Coronary artery (tissue), 2 donors: Measurements from ENCODE around the gene MCU.

Source experiments
- DNase-seq: peaks from one replicate; pipeline ENCODE4 v3.0.0-alpha.2; 2017; ENCODE audit warnings: low spot score
- H3K27ac ChIP-seq, 2 donors: fragments of 200-600 bp; sonication (generic); one replicate each; pipeline ENCODE4 v1.5.1; 2016 to 2019
- H3K4me3 ChIP-seq: fragments of 200-600 bp; sonication (generic); 2 replicates; pipeline ENCODE4 v1.5.1; 2016; ENCODE audit warnings: mild to moderate bottlenecking, moderate library complexity
- CTCF ChIP-seq: fragments of 200-600 bp; sonication (generic); IDR thresholded peaks from one replicate; pipeline ENCODE4 v1.5.1; 2019; ENCODE audit warnings: antibody characterized with exemption

The MCU gene

GRCh38 chr10:72654720-72655119, 37.2 kb upstream of the MCU start:
- H3K4me3 ChIP-seq, result no peak overlapping the region
- no peak overlapping the region for H3K27ac ChIP-seq
- no peak for DNase-seq
- no peak for TF ChIP-seq CTCF

GRCh38 chr10:72658696-72659400, 33.1 kb upstream of the MCU start:
- DNase-seq, result no peak
- no peak for TF ChIP-seq CTCF
- no peak overlapping the region for H3K4me3 ChIP-seq
- no peak overlapping the region for H3K27ac ChIP-seq

- no peak for TF ChIP-seq CTCF
- H3K27ac ChIP-seq, result no peak overlapping the region
- H3K4me3 ChIP-seq, result no peak overlapping the region
- DNase-seq, result no peak
These were observed 32.2 kb upstream of the MCU start for GRCh38 chr10:72659694-72660093.

- TF ChIP-seq CTCF, result no peak
- DNase-seq, result no peak
- Histone ChIP-seq H3K4me3 (no peak overlapping the region), H3K27ac (no peak overlapping the region)
These were observed 31.7 kb upstream of the MCU start for GRCh38 chr10:72660220-72660619.

GRCh38 chr10:72661431-72661830, 30.5 kb upstream of the MCU start:
- TF ChIP-seq CTCF, result no peak
- H3K27ac ChIP-seq, result no peak overlapping the region
- H3K4me3 ChIP-seq, result no peak overlapping the region
- DNase-seq, result no peak

GRCh38 chr10:72663971-72664370, 28.0 kb upstream of the MCU start:
- H3K4me3 ChIP-seq, result no peak overlapping the region
- no peak for TF ChIP-seq CTCF
- H3K27ac ChIP-seq, result no peak overlapping the region
- no peak for DNase-seq

- no peak for TF ChIP-seq CTCF
- no peak for DNase-seq
- Histone ChIP-seq H3K4me3 (no peak overlapping the region), H3K27ac (no peak overlapping the region)
These were observed 26.0 kb upstream of the MCU start for GRCh38 chr10:72665925-72666324.
